ENCODE results near the gene HOGA1.
A peak's percentile ranks its signal among the peaks of the same experiment; 100 is the strongest.
"Not testable (repeated sequence)": the region's sequence is repeated elsewhere in the genome, so short reads cannot be mapped to it uniquely, and the experiment has no call there.

The HOGA1 gene

GRCh38 chr10:97584060-97584797 lies at the start of gene HOGA1:
TSS of gene HOGA1 (plus strand) at chr10:97584389. CDS start at chr10:97584704, 315 bp downstream.
- FAIRE-seq, result peak; percentile 100

- FAIRE-seq, result no peak
These were observed 49.3 kb upstream of the HOGA1 start for GRCh38 chr10:97534746-97535367.

- FAIRE-seq, result no peak
These were observed 46.9 kb upstream of the HOGA1 start for GRCh38 chr10:97537186-97537869.

DNA sequence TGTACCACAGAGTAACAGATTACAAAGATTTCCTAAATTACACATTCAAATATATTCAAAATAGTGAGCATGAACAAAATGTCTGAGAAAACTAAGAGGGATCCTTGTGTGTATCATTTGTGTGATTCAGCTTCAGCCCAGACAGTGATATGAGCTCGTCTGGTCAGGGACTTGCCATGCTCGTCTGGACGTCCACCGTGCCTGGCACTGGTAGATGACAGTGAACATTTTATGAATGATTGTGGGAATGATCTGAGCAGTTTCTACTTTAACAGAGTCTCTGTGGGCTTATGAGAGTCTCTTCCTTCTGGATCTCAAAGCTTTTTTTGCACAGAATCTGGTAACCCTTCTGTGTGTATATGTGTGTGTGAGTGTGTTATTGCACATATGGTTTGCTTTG lies 45.8 kb upstream of the HOGA1 start:
- no peak for FAIRE-seq

DNA sequence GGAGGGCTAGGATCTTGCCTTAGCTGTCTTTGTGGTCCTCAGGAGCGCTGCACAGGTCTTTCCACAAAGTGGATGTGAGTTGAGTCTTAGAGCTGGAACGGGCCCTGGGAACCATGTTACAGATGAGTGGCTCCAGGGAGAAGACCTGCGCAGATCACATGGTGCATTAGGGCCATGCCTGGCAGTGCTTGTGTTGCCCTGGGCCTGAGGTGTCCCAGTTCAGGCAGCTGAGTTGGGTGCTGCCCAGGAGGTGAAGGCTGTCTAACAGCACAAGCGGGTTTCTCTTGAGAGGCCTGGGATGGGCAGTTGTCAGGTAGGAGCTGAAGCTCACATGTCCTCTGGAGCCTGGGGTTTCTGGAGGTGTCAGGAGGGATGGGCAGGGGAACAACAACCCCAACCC lies 45.4 kb upstream of the HOGA1 start:
- no peak for FAIRE-seq

DNA sequence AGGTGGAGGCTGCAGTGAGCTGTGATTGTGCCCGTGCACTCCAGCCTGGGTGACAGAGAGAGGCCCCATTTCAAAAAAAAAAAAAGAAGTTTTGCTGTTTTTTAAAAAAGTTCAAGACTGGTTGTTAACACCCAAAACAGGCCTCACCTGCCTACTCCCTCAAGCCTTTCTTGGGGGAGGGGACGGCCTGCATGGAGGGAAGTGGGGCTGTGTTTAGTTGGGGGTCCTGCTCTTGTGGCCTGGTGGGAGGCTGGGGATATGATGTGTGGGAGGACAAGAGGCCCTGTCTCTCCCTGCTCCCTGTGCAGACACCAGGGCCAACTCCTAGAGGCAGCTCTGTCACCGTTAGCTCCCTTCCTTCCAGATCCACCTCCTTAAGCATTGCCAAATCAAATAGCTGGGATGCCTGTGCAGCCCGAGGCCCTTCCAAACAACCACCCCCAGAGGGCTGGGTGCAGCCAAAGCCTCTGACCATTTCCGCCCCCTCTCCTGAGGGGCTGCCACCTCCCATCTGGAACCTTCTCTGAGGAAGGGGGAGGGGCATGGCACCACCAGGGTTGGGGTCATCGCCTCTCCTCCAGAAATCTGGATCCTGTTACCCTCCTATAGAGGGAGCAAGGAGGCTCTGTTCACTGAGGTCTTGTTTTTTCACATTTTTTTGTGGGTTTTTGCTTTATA lies 44.5 kb upstream of the HOGA1 start:
- peak; percentile 98 for FAIRE-seq

DNA sequence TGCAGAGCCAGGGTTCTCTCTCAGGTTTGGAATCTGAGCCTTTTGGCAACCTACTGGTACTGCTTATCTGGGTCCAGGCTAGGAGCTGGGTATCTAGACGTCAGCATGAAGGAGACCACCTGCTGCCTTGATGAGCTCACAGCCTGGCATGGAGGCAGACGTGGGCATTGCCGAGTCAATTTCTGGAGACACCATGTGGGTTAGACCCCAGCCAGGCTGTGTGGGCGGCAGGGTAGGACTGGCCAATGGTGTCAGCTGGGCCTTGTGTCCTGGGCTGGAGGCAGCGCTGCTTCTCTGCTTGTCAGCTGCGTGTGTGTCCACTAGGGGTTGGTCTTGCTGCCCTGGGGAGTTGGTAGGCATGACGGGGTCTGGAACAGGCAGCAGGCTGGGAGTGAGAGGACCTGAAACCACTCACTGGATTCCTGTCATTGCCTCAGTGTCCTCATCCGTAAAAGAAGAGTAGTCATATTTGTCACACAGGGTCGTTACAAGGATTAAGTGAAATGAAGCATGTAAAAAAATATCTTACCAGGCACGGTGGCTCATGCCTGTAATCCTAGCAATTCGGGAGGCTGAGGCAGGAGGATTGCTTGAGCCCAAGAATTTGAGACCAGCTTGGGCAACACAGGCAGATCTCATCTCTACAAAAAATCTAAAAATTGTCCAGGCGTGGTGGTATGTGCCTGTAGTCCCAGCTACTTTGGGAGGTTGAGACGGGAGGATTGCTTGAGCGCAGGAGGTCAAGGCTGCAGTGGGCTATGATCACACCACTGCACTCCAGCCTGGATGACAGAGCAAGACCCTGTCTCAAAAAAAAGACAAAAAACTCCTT lies 43.3 kb upstream of the HOGA1 start:
- peak; percentile 60 for FAIRE-seq

DNA sequence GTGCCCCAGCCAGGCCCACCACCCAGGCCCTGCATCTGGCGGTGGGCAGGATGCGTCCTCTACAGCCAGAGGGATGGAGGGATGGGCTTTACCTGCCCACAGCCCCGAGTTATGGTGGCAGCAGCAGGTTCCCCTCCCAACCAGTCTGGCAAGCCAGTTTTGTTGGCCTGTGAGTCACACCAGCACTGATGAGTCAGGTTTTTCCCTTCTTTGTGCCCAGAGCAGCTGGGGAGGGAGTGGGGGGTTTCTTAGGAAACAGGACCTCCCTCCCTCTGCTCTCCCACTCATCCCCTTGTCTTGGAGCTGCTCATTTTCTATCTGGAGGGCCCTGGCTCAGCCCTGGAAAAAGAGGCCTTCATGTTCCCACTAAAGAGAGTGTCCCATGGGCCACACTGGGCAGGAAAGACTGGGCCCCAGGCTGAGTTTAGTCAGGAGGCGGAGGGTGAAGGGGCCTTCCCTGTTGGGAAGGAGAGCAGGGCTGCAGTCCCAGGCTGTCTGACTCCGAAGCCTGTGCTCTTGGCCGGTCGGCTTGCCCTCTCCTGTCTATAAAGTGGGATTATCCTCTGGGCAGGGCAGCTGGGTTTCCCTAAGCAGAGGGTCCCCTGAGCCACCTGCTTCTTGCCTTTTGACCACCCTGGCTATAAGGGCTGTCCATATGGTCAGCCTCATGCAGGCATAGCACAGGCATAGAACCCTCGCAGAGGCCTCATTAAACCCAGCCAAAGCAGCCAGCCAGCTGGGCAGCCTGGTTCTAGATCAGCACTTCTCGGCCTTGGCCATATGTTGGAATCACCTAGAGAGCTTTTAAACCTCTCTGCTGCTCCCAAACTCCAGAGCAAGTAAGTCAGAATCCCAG lies 41.8 kb upstream of the HOGA1 start:
- FAIRE-seq, result no peak

GRCh38 chr10:97543025-97543546 lies 41.1 kb upstream of the HOGA1 start:
- FAIRE-seq, result peak; percentile 35

GRCh38 chr10:97546456-97547270 lies 37.5 kb upstream of the HOGA1 start:
- no peak for FAIRE-seq

DNA sequence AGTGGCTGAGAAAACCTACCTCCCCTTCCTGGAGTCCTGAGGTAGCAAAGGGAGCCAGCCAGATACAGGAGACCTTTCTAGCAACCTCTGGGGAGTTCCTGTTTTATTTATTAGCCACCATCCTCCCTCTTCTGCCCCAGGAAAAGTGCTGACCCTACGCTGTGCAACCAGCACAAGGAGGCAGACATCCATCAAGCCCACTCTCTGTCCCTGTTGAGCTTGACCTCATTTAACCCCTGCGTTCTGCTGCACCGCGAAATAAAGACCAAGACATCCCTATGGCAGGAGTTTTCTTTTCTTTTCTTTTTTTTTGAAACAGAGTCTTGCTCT lies 37.0 kb upstream of the HOGA1 start:
- no peak for FAIRE-seq

GRCh38 chr10:97547962-97548361 lies 36.2 kb upstream of the HOGA1 start:
- FAIRE-seq, result no peak

DNA sequence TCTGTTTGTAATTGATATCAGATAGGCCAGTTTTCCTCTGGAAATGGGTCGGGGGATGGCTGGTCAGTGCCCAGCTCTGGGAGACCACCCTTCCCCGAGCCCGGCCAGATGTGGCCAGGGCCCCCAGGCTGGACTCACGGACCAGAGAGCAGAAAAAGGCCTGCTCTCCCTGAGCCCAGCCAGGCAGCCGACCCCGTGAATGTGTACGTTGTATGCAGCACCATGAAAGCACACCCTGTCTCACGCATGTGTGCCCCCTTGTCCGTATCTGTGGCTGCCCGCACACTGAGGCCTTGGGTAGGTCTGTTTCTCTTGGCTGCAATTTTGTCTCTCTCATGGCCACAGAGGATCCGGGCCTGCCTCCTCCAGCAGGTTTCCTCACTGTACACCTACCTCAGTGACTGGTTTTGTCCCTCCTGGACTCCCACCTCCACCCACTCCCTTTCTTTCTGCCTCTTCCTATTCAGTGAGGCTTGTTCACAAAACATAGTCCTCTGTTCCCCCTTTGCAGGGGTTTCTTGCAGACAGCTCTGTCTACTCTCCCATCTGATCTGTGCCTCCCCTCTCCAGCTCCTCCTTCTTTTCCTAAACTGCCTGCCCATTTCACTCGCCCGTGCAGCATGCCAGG lies 35.2 kb upstream of the HOGA1 start:
- FAIRE-seq, result no peak

- FAIRE-seq, result no peak
These were observed 34.4 kb upstream of the HOGA1 start for GRCh38 chr10:97549587-97550322.

- FAIRE-seq, result no peak
These were observed 33.6 kb upstream of the HOGA1 start for GRCh38 chr10:97550336-97551149.

DNA sequence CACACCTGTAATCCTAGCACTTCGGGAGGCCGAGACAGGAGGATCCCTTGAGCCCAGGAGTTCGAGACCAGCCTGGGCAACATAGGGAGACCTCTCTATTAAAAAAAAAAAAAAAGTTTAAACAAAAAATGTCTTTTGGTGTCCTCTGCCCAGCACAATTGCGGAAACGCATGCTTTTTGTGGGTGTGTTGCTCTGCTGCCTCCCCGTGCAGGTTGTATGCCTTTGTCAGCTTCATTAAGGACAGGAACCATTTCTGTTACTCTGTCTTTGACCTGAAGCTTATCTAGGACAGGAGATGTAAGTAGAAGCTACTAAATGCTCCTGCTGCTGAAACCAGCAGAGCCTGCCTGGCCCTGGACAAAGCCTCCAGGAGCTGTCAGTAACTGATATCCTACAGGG lies 32.9 kb upstream of the HOGA1 start:
- FAIRE-seq, result no peak

DNA sequence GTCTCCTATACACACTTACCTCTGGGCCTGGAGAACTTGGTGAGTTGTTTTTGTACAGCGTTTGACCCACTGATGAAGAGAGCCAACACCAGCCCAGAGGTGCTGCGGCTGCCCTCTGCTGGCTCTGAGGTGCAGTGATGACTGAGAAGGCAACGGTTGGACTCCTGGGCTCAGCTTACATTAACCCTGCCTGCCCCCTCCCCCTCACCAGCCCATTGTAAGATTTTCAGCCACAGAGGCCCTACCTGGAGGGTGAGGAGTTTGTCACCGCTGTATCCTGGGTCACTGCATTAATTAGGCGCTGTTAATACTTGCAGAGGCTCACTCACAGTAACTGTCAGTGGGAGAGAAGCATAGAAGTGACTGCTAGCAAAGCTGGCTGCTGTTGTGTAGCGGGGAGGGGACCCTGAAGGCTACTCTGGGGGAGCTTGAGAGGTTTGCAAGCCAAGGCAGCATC lies 30.6 kb upstream of the HOGA1 start:
- FAIRE-seq, result peak; percentile 59

- FAIRE-seq, result not testable (repeated sequence)
These were observed 29.9 kb upstream of the HOGA1 start for GRCh38 chr10:97554336-97554735.
